Kidney epithelial cell (primary cell): ENCODE measurements around the gene NDST4. TPM values are rescaled to one million over a fixed set of nuclear protein-coding genes. Genes with fewer than 3 reads are reported as not detected.

Experiments
- DNase-seq: peaks from one replicate; pipeline ENCODE4 v3.0.0-alpha.2; 2010; ENCODE audit warnings: low read depth
- H3K27me3 ChIP-seq: 2 replicates; pipeline ENCODE4 v1.6.0; 2011; ENCODE audit warnings: low read length; ENCODE audit not compliant: control insufficient read depth, insufficient read depth
- H3K36me3 ChIP-seq: 2 replicates; pipeline ENCODE4 v1.5.1; 2011; ENCODE audit warnings: low read length; ENCODE audit not compliant: control insufficient read depth, insufficient read depth
- H3K4me3 ChIP-seq: 2 replicates; pipeline ENCODE4 v1.5.1; 2011; ENCODE audit warnings: low read depth, mild to moderate bottlenecking, control low read depth, low read length
- total RNA-seq: library from RNA; depleted of rRNA; stranded (reverse); fragments of >200 nt; gene quantifications from 2 replicates; pipeline ENCODE4 v1.2.3, GENCODE V29; 2015
- TF ChIP-seq, protein P1 (sequence below): IDR thresholded peaks from 2 replicates; pipeline ENCODE4 v1.5.1; 2011; ENCODE audit warnings: mild to moderate bottlenecking, moderate library complexity, low read length, control low read depth, inconsistent platforms; ENCODE audit not compliant: insufficient read depth, poor library complexity, severe bottlenecking

NDST4 gene
- total RNA-seq, 1 donor from 2014 or later = not detected

DNA sequence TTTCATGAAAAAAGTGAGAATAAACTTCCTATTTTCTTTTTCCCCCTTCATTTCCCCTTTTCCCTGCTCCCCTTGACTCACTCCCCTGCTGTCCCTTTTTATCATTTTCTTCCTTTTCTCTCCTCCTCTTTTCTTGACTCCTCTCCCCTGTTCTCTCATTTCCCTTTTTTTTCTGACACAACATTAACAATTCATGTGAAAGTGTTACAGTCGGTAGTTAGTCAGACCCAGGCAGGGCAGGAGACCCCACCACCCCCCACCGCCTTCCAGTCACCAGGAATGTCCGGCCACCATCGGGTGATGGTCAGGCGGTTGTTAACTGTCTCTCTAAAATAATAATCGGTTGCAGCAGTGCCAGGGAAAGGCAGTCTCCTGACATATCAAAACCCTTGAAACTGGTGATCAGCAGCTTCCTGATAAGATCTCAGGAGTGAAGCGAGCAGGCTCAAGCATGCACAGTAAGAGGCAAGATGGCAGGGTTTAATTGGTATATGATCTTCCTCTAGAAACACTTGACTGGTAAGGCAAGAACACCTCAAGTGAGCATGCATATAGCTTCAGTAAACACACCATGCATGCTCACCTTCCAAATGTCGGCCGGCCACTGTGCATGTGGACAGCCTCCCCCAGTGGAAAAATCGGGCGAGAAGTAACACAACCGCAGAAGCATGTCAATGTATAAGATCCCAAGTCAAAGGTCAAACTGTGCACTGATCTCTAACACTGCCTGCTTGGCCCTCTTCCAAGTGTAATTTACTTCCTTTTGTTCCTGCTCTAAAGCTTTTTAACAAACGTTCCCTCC is 191.4 kb downstream of the NDST4 start:
- TF ChIP-seq, protein P1, sequence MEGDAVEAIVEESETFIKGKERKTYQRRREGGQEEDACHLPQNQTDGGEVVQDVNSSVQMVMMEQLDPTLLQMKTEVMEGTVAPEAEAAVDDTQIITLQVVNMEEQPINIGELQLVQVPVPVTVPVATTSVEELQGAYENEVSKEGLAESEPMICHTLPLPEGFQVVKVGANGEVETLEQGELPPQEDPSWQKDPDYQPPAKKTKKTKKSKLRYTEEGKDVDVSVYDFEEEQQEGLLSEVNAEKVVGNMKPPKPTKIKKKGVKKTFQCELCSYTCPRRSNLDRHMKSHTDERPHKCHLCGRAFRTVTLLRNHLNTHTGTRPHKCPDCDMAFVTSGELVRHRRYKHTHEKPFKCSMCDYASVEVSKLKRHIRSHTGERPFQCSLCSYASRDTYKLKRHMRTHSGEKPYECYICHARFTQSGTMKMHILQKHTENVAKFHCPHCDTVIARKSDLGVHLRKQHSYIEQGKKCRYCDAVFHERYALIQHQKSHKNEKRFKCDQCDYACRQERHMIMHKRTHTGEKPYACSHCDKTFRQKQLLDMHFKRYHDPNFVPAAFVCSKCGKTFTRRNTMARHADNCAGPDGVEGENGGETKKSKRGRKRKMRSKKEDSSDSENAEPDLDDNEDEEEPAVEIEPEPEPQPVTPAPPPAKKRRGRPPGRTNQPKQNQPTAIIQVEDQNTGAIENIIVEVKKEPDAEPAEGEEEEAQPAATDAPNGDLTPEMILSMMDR = no peak
- DNase-seq = no peak
- no peaks in the 10 kb centered on the region for H3K36me3 ChIP-seq
- H3K4me3 ChIP-seq = no peak overlapping the region
- no peaks in the 10 kb centered on the region for H3K27me3 ChIP-seq

DNA sequence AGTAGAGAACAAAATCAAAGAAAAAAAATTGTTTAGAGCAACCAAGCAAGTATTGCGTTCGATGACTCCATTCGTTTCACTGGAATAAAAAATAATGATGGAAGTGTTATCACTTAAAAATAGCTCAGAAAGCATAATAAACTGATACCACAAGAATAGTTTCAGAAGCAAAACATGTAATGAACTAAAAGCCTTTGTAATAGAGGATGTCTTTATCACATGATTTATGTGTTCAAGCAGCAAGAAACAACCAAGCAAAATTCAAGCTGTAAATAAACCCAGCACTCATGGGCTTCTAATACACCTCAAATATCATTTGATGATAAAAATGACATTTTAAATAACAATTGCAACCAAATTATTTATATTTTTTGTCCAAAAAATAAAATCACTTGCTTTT is 192.2 kb downstream of the NDST4 start:
- TF ChIP-seq, protein P1 = no peak
- no peak for DNase-seq
- Histone ChIP-seq H3K27me3 (no peaks in the 10 kb centered on the region), H3K36me3 (no peaks in the 10 kb centered on the region), H3K4me3 (no peak overlapping the region)

DNA sequence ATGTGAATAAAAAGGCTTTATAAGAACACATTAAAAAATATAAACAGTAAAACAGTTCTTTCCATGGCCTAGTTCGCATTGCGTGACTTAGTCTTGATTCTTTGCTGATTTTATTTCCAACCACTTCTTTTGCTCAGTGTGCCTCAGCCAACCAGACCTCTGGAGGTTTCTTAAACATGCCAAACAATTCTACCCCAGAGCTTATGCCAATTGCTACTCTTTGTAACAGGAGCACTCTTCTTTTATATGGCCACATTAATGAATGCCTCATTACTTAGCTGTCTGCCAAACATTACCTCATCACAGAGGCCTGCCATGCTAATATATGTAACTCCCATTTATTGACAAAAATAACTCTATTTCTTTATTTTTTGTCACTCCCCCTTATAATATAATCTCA is 202.3 kb downstream of the NDST4 start:
- TF ChIP-seq, protein P1 = no peak
- Histone ChIP-seq H3K27me3 (no peaks in the 10 kb centered on the region), H3K4me3 (no peak overlapping the region), H3K36me3 (no peaks in the 10 kb centered on the region)
- no peak for DNase-seq

DNA sequence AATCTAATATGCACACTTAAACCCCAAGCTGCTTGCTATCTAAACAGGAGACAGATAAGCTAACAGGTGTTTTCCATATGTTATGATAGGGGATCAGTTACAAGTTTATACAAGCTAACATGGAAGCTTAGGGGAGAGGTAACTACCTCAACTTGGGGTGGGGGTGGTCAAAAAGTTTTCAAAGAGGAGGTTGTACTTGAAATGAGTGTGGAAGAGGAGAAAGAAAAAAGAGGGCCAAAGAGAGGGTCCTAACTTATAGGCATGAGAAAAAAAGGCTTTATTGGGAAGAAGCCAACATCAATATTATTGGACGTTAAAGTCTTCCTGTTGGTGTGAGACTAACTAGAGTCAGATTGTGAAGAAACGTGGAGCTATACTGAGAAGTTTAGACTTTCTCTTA is 205.9 kb downstream of the NDST4 start:
- TF ChIP-seq, protein P1 = no peak
- Histone ChIP-seq H3K27me3 (no peaks in the 10 kb centered on the region), H3K4me3 (no peak overlapping the region), H3K36me3 (no peaks in the 10 kb centered on the region)
- no peak for DNase-seq

DNA sequence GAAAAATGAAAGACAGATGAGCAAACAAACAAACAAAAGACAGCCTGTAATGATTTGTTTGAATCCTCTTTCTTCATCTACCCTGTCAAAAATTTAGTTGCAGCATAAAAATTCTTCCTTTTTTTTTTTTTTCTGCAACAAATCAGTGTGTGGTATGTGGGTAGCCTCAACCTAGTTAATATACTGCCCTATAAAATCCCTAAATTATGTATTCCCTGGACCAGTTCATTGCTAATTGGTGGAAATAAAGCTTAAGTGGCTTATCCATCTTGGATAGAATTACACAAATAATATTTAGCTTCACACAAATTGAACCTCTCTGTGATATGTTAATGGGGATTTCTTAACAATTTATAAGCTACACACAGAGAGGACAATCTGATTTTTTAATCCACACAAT is 208.4 kb downstream of the NDST4 start:
- H3K4me3 ChIP-seq = no peak overlapping the region
- no peaks in the 10 kb centered on the region for H3K36me3 ChIP-seq
- no peaks in the 10 kb centered on the region for H3K27me3 ChIP-seq
- DNase-seq = no peak
- TF ChIP-seq, protein P1 = no peak

DNA sequence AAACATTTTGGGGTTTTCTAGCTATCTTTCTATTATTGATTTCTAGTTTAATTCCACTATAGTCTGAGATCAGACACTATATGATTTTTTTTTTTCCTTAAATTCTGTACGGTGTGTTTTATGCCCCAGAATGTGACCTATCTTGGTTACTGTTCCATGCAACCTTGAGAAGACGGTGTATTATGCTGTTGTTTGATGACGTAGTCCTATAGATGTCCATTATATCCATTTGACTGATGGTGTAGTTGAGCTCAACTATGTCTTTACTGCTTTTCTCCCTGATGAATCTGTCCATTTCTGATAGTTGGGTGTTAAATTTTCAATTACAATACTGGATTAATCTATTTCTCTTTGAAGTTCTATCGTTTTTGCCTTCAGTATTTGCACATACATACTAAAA is 212.5 kb downstream of the NDST4 start:
- no peaks in the 10 kb centered on the region for H3K27me3 ChIP-seq
- TF ChIP-seq, protein P1 = no peak
- H3K4me3 ChIP-seq = no peak overlapping the region
- H3K36me3 ChIP-seq = no peaks in the 10 kb centered on the region
- no peak for DNase-seq
